ENCODE measurements around the gene DUSP8.

DUSP8 gene

GRCh38 chr11:1553808-1554594 is 18.1 kb downstream of the DUSP8 start:
- DNase-seq (ENCODE audit: low spot score): no peak

GRCh38 chr11:1549338-1550330 is 22.4 kb downstream of the DUSP8 start:
- DNase-seq (ENCODE audit: low spot score): no peak

- no peak for DNase-seq (ENCODE audit: low spot score)
Measured at GRCh38 chr11:1548221-1549070, 23.6 kb downstream of the DUSP8 start.

GRCh38 chr11:1547467-1548098 is 24.5 kb downstream of the DUSP8 start:
- DNase-seq (ENCODE audit: low spot score): no peak

GRCh38 chr11:1546536-1547466 is 25.3 kb downstream of the DUSP8 start:
- no peak for DNase-seq (ENCODE audit: low spot score)

GRCh38 chr11:1546077-1546535 is 26.0 kb downstream of the DUSP8 start:
- DNase-seq (ENCODE audit: low spot score): no peak

- DNase-seq (ENCODE audit: low spot score): no peak
Measured at GRCh38 chr11:1545432-1545831, 26.6 kb downstream of the DUSP8 start.

GRCh38 chr11:1544536-1544935 is 27.5 kb downstream of the DUSP8 start:
- DNase-seq (ENCODE audit: low spot score): no peak

GRCh38 chr11:1543606-1544263 is 28.3 kb downstream of the DUSP8 start:
- no peak for DNase-seq (ENCODE audit: low spot score)

- no peak for DNase-seq (ENCODE audit: low spot score)
Measured at GRCh38 chr11:1542267-1542666, 29.8 kb downstream of the DUSP8 start.

GRCh38 chr11:1541474-1542204 is 30.4 kb downstream of the DUSP8 start:
- DNase-seq (ENCODE audit: low spot score): no peak

- DNase-seq (ENCODE audit: low spot score): no peak
Measured at GRCh38 chr11:1540074-1540473, 32.0 kb downstream of the DUSP8 start.

GRCh38 chr11:1538153-1538552 is 33.9 kb downstream of the DUSP8 start:
- DNase-seq (ENCODE audit: low spot score): no peak

GRCh38 chr11:1536065-1536843 is 35.8 kb downstream of the DUSP8 start:
- no peak for DNase-seq (ENCODE audit: low spot score)

- DNase-seq (ENCODE audit: low spot score): no peak
Measured at GRCh38 chr11:1534682-1535081, 37.4 kb downstream of the DUSP8 start.

GRCh38 chr11:1534171-1534570 is 37.9 kb downstream of the DUSP8 start:
- no peak for DNase-seq (ENCODE audit: low spot score)

- DNase-seq (ENCODE audit: low spot score): no peak
Measured at GRCh38 chr11:1533342-1533725, 38.7 kb downstream of the DUSP8 start.

GRCh38 chr11:1532606-1533341 is 39.3 kb downstream of the DUSP8 start:
- no peak for DNase-seq (ENCODE audit: low spot score)
